ENCODE measurements around the gene PLP1. TPM values are rescaled to one million over a fixed set of nuclear protein-coding genes. Genes with fewer than 3 reads are reported as not detected.

PLP1 gene
- polyA plus RNA-seq, 3 donors: not detected

DNA sequence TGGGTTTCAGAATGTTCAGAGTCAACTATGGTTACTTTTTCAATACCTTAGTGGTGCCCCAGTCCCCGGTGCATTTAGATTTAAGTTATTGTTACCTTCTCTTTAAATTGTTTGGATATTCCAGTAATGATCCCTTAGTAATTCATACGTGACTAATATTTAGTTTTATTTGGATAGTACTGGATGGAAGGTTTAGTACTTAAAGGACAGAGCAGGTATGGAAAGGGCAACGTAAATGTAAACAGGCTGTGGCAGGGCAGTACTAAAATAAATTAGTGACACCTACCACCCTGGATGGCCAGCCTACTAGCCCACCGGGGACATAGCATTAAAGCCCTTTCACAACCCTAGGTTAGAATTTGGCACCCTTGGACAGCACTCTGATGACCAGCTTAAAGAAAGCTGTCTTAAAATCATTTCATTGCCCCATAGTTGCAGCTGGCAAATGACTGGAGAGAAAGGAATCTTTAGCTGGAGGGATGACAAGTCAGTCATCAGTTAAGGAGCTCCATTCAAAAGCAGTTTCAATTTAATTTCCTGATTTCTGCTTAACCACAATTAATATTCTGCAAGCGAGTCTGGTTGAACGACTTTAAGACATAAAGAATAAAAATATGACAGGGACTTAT lies 16.4 kb downstream of the PLP1 start:
- no peak overlapping the region for H3K9ac ChIP-seq (ENCODE audit: insufficient read depth, low read length, poor library complexity, severe bottlenecking)
- TF ChIP-seq, protein P1, sequence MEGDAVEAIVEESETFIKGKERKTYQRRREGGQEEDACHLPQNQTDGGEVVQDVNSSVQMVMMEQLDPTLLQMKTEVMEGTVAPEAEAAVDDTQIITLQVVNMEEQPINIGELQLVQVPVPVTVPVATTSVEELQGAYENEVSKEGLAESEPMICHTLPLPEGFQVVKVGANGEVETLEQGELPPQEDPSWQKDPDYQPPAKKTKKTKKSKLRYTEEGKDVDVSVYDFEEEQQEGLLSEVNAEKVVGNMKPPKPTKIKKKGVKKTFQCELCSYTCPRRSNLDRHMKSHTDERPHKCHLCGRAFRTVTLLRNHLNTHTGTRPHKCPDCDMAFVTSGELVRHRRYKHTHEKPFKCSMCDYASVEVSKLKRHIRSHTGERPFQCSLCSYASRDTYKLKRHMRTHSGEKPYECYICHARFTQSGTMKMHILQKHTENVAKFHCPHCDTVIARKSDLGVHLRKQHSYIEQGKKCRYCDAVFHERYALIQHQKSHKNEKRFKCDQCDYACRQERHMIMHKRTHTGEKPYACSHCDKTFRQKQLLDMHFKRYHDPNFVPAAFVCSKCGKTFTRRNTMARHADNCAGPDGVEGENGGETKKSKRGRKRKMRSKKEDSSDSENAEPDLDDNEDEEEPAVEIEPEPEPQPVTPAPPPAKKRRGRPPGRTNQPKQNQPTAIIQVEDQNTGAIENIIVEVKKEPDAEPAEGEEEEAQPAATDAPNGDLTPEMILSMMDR (IDR thresholded peaks at IDR 0.05): no peak
- H3K4me2 ChIP-seq (replicated peaks; ENCODE audit: extremely low read depth, low read length, poor library complexity, severe bottlenecking): no peak overlapping the region
- H3K9me3 Mint-ChIP-seq: no peaks in the 10 kb centered on the region
- no peak overlapping the region for H3K4me3 Mint-ChIP-seq
- DNase-seq: no peak
- no peaks in the 10 kb centered on the region for H3K27me3 ChIP-seq (ENCODE audit: control insufficient read depth in 2 of 2, insufficient read depth in 2 of 2, low read length in 2 of 2)
- H3K27ac ChIP-seq (ENCODE audit: low read depth in 1 of 2, low read length in 2 of 2): no peak overlapping the region
- H3K4me3 ChIP-seq (replicated peaks in 1 of 3; ENCODE audit: low read depth in 2 of 3, low read length in 3 of 3): no peak overlapping the region
- no peaks in the 10 kb centered on the region for H4K20me1 ChIP-seq (ENCODE audit: insufficient read depth, low read length)
- WGBS (ENCODE audit: insufficient coverage): no CpG with 5 or more reads among the region's 6 CpGs
- no peaks in the 10 kb centered on the region for H3K79me2 ChIP-seq (ENCODE audit: insufficient read depth, low read length)
- peaks cover 0 to 4% (median 1%) of the 10 kb centered on the region in 3 donors for H3K27me3 Mint-ChIP-seq (ENCODE audit: low read depth in 3 of 3)
- no peaks in the 10 kb centered on the region for H3K36me3 Mint-ChIP-seq
- H3K36me3 ChIP-seq (replicated peaks in 1 of 2; ENCODE audit: control insufficient read depth in 1 of 2, insufficient read depth in 2 of 2, low read length in 2 of 2): no peaks in the 10 kb centered on the region
- H3K4me1 Mint-ChIP-seq: peaks cover 9% of the 10 kb centered on the region
- intact Hi-C loops (cut with micrococcal nuclease): no loop called here
- no peak overlapping the region for H3K27ac Mint-ChIP-seq
- H3K9me3 ChIP-seq (replicated peaks in 1 of 2; ENCODE audit: control insufficient read depth in 1 of 2, insufficient read depth in 1 of 2, low read length in 2 of 2): no peaks in the 10 kb centered on the region
- peaks cover 0 to 3% of the 10 kb centered on the region in 2 donors for H3K4me1 ChIP-seq (ENCODE audit: control insufficient read depth in 1 of 2, insufficient read depth in 2 of 2, low read length in 2 of 2)
- H2AFZ ChIP-seq (ENCODE audit: insufficient read depth, low read depth, low read length, poor library complexity, severe bottlenecking): no peak overlapping the region

DNA sequence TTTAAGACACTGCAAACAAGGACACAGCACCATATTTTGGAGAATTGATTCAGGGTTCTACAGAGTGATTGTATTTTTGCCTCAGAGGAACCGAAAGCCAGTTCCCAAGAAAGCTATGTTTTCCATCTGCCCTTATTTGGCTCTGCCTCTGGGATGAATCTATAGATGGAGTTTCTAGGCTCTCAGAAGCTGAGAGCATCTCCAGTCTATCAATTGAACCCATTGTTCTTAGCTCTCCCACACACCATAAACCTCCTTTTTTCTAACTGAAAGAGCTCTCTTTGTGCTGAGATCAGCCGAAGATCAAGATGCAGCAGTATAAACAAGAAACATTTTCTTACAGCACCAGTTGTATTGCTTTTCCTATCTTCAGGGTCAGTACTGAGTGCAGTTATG lies 16.9 kb downstream of the PLP1 start:
- intact Hi-C loops (cut with micrococcal nuclease): no loop called here
- WGBS (ENCODE audit: insufficient coverage): no CpG with 5 or more reads among the region's 2 CpGs
- no peaks in the 10 kb centered on the region for H3K9me3 Mint-ChIP-seq
- TF ChIP-seq, protein P1 (IDR thresholded peaks at IDR 0.05): no peak
- Histone ChIP-seq H3K36me3 (replicated peaks in 1 of 2; ENCODE audit: control insufficient read depth in 1 of 2, insufficient read depth in 2 of 2, low read length in 2 of 2) (no peaks in the 10 kb centered on the region), H2AFZ (ENCODE audit: insufficient read depth, low read depth, low read length, poor library complexity, severe bottlenecking) (no peak overlapping the region), H3K9me3 (replicated peaks in 1 of 2; ENCODE audit: control insufficient read depth in 1 of 2, insufficient read depth in 1 of 2, low read length in 2 of 2) (no peaks in the 10 kb centered on the region), H3K27me3 (ENCODE audit: control insufficient read depth in 2 of 2, insufficient read depth in 2 of 2, low read length in 2 of 2) (no peaks in the 10 kb centered on the region), H3K4me3 (replicated peaks in 1 of 3; ENCODE audit: low read depth in 2 of 3, low read length in 3 of 3) (no peak overlapping the region), H3K27ac (ENCODE audit: low read depth in 1 of 2, low read length in 2 of 2) (no peak overlapping the region), H3K4me2 (replicated peaks; ENCODE audit: extremely low read depth, low read length, poor library complexity, severe bottlenecking) (no peak overlapping the region), H3K79me2 (ENCODE audit: insufficient read depth, low read length) (no peaks in the 10 kb centered on the region), H4K20me1 (ENCODE audit: insufficient read depth, low read length) (no peaks in the 10 kb centered on the region), H3K9ac (ENCODE audit: insufficient read depth, low read length, poor library complexity, severe bottlenecking) (no peak overlapping the region), H3K4me1 (ENCODE audit: control insufficient read depth in 1 of 2, insufficient read depth in 2 of 2, low read length in 2 of 2) (peaks cover 0 to 3% of the 10 kb centered on the region in 2 donors)
- no peak overlapping the region for H3K27ac Mint-ChIP-seq
- H3K27me3 Mint-ChIP-seq (ENCODE audit: low read depth in 3 of 3): peaks cover 0 to 5% (median 1%) of the 10 kb centered on the region in 3 donors
- H3K4me1 Mint-ChIP-seq: peaks cover 9% of the 10 kb centered on the region
- no peak overlapping the region for H3K4me3 Mint-ChIP-seq
- DNase-seq: no peak
- no peaks in the 10 kb centered on the region for H3K36me3 Mint-ChIP-seq
